HepG2 (cell line): ENCODE measurements around the gene TAF7.

Source experiments
- NFE2 ChIP-seq: sonication (generic); formaldehyde crosslinking; IDR thresholded peaks from 2 replicates; pipeline ENCODE4 v1.4.0; 2020; ENCODE audit warnings: missing genetic modification reagents
- POLR2A ChIP-seq, 2 experiments: IDR thresholded peaks; 2 replicates each; pipeline ENCODE4 v1.6.1; 2011; ENCODE audit warnings: low read depth in 2 of 2, low read length in 2 of 2, mild to moderate bottlenecking in 1 of 2, moderate library complexity in 1 of 2; ENCODE audit not compliant: insufficient read depth in 1 of 2
- SRSF1 ChIP-seq: fragments of 200-400 bp; formaldehyde crosslinking; optimal IDR thresholded peaks from 2 replicates; pipeline ENCODE3; 2017; ENCODE audit warnings: mild to moderate bottlenecking, low read depth, low read length, moderate library complexity
- USF2 ChIP-seq, 2 experiments: sonication (generic) in 1 of 2; formaldehyde crosslinking in 1 of 2; IDR thresholded peaks; 2 replicates each; pipeline versions ENCODE4 v1.5.1 to v1.6.1; 2011 to 2020; ENCODE audit warnings: borderline replicate concordance in 1 of 2, low read depth in 1 of 2, low read length in 1 of 2, mild to moderate bottlenecking in 1 of 2, missing genetic modification reagents in 1 of 2, moderate library complexity in 1 of 2
- ZNF207 ChIP-seq: fragments of 450-650 bp; IDR thresholded peaks from 2 replicates; pipeline ENCODE4 v1.6.1; 2016; ENCODE audit warnings: antibody characterized with exemption, borderline replicate concordance

GRCh38 chr5:141342773-141343172 lies 22.2 kb upstream of the TAF7 start:
- TF ChIP-seq ZNF207 (no peak), USF2 (IDR thresholded peaks at IDR 0.05; ENCODE audit: low read depth, low read length) (no peak), USF2 (CRISPR knock-in tag; IDR thresholded peaks at IDR 0.05; ENCODE audit: borderline replicate concordance) (no peak), POLR2A (IDR thresholded peaks at IDR 0.05; ENCODE audit: insufficient read depth in 1 of 2, low read depth in 2 of 2, low read length in 2 of 2) (no peak), SRSF1 (no peak), NFE2 (CRISPR knock-in tag) (no peak)
